Astrocyte (in vitro differentiated cells and primary cell): Measurements from ENCODE around the gene PDIA5. TPM values are rescaled to one million over a fixed set of nuclear protein-coding genes. Genes with fewer than 3 reads are reported as not detected.

Source experiments
- DNase-seq: peaks from one replicate; pipeline ENCODE4 v3.0.0-alpha.2; 2010; ENCODE audit warnings: low read depth
- FAIRE-seq: peaks from 2 replicates; lab custom pipeline; 2011; peaks lifted over from hg19 to GRCh38; lab: Jason Lieb, UNC
- H2AFZ ChIP-seq: 2 replicates; pipeline ENCODE4 v1.6.0; 2012; ENCODE audit warnings: low read depth, low read length, inconsistent platforms
- H3K27ac ChIP-seq: 2 replicates; pipeline ENCODE4 v1.5.1; 2011; ENCODE audit warnings: low read depth, low read length, inconsistent platforms
- H3K27me3 ChIP-seq: 2 replicates; pipeline ENCODE4 v1.6.0; 2011; ENCODE audit warnings: low read length, inconsistent platforms; ENCODE audit not compliant: insufficient read depth
- H3K36me3 ChIP-seq: 2 replicates; pipeline ENCODE4 v1.5.1; 2011; ENCODE audit warnings: low read length, inconsistent platforms; ENCODE audit not compliant: insufficient read depth
- H3K4me1 ChIP-seq: 2 replicates; pipeline ENCODE4 v1.5.1; 2011; ENCODE audit warnings: low read length, inconsistent platforms; ENCODE audit not compliant: insufficient read depth
- H3K4me2 ChIP-seq: 2 replicates; pipeline ENCODE4 v1.6.0; 2012; ENCODE audit warnings: low read length, inconsistent platforms
- H3K4me3 ChIP-seq: 2 replicates; pipeline ENCODE4 v1.5.1; 2011; ENCODE audit warnings: low read depth, mild to moderate bottlenecking, low read length, inconsistent platforms; ENCODE audit not compliant: insufficient read depth
- H3K79me2 ChIP-seq: 2 replicates; pipeline ENCODE4 v1.6.0; 2012; ENCODE audit warnings: mild to moderate bottlenecking, low read length, inconsistent platforms; ENCODE audit not compliant: insufficient read depth
- H3K9ac ChIP-seq: 2 replicates; pipeline ENCODE4 v1.6.0; 2012; ENCODE audit warnings: mild to moderate bottlenecking, low read length, inconsistent platforms
- H3K9me3 ChIP-seq: 2 replicates; pipeline ENCODE4 v1.5.1; 2012; ENCODE audit warnings: low read depth, mild to moderate bottlenecking, low read length, inconsistent platforms; ENCODE audit not compliant: insufficient read depth
- H4K20me1 ChIP-seq: 2 replicates; pipeline ENCODE4 v1.6.0; 2012; ENCODE audit warnings: low read length, inconsistent platforms; ENCODE audit not compliant: insufficient read depth
- H3K27ac Mint-ChIP-seq: one replicate; pipeline ENCODE4 v1.8.0; 2021; ENCODE audit warnings: mild to moderate bottlenecking, mixed read lengths; ENCODE audit not compliant: unreplicated experiment
- H3K27me3 Mint-ChIP-seq: one replicate; pipeline ENCODE4 v1.8.0; 2021; ENCODE audit warnings: low read depth, mixed read lengths; ENCODE audit not compliant: unreplicated experiment
- H3K36me3 Mint-ChIP-seq: one replicate; pipeline ENCODE4 v1.8.0; 2021; ENCODE audit warnings: low read depth, mixed read lengths; ENCODE audit not compliant: unreplicated experiment
- H3K4me1 Mint-ChIP-seq: one replicate; pipeline ENCODE4 v1.8.0; 2021; ENCODE audit warnings: low read depth, mixed read lengths; ENCODE audit not compliant: unreplicated experiment
- H3K4me3 Mint-ChIP-seq: one replicate; pipeline ENCODE4 v1.8.0; 2021; ENCODE audit warnings: mild to moderate bottlenecking, moderate library complexity, mixed read lengths; ENCODE audit not compliant: unreplicated experiment
- H3K9me3 Mint-ChIP-seq: one replicate; pipeline ENCODE4 v1.8.0; 2021; ENCODE audit warnings: mild to moderate bottlenecking, mixed read lengths; ENCODE audit not compliant: unreplicated experiment
- CTCF ChIP-seq: IDR thresholded peaks from 2 replicates; pipeline ENCODE4 v1.5.1; 2011; ENCODE audit warnings: low read depth, mild to moderate bottlenecking, inconsistent platforms, low read length, moderate library complexity; ENCODE audit not compliant: insufficient read depth
- EZH2 ChIP-seq: IDR thresholded peaks from 2 replicates; pipeline ENCODE4 v1.6.1; 2012; ENCODE audit warnings: mild to moderate bottlenecking, low read length, inconsistent platforms; ENCODE audit not compliant: insufficient read depth
- total RNA-seq: library from RNA; stranded (reverse); gene quantifications from 2 replicates; pipeline ENCODE4 v1.2.1, GENCODE V29; 2021

PDIA5 gene
- total RNA-seq, 1 donor from 2014 or later: 77.5 TPM

GRCh38 chr3:123082370-123083065, 15.7 kb downstream of the PDIA5 start:
- peak overlapping the region; percentile 21 for H3K4me3 Mint-ChIP-seq
- no peak overlapping the region for H2AFZ ChIP-seq
- no peak overlapping the region for H3K4me2 ChIP-seq
- no peak overlapping the region for H3K9ac ChIP-seq
- H3K4me1 ChIP-seq: peaks cover 45% of the 10 kb centered on the region
- H3K9me3 ChIP-seq: no peaks in the 10 kb centered on the region
- H3K4me1 Mint-ChIP-seq: peaks cover 86% of the 10 kb centered on the region
- DNase-seq (no peak), FAIRE-seq (no peak)
- H3K27me3 Mint-ChIP-seq: no peaks in the 10 kb centered on the region
- H3K9me3 Mint-ChIP-seq: no peaks in the 10 kb centered on the region
- peaks cover 2% of the 10 kb centered on the region for H3K36me3 Mint-ChIP-seq
- H3K4me3 ChIP-seq: no peak overlapping the region
- peak overlapping the region; percentile 30 for H3K27ac Mint-ChIP-seq
- no peak overlapping the region for H3K27ac ChIP-seq
- TF ChIP-seq EZH2 (no peak), CTCF (no peak)
- H3K79me2 ChIP-seq: peaks cover 86% of the 10 kb centered on the region
- no peaks in the 10 kb centered on the region for H3K36me3 ChIP-seq
- H3K27me3 ChIP-seq: peaks cover 16% of the 10 kb centered on the region
- H4K20me1 ChIP-seq: peaks cover 96% of the 10 kb centered on the region

- H3K27me3 ChIP-seq: peaks cover 14% of the 10 kb centered on the region
- peaks cover 89% of the 10 kb centered on the region for H3K79me2 ChIP-seq
- no peaks in the 10 kb centered on the region for H3K36me3 ChIP-seq
- no peak overlapping the region for H3K9ac ChIP-seq
- FAIRE-seq (no peak), DNase-seq (peak; percentile 61)
- Mint-ChIP-seq H3K9me3 (no peaks in the 10 kb centered on the region), H3K27ac (peak overlapping the region; percentile 15), H3K36me3 (peaks cover 2% of the 10 kb centered on the region), H3K4me1 (peaks cover 90% of the 10 kb centered on the region), H3K27me3 (no peaks in the 10 kb centered on the region), H3K4me3 (peak overlapping the region; percentile 25)
- peak overlapping the region; percentile 42 for H3K4me2 ChIP-seq
- H3K4me3 ChIP-seq: no peak overlapping the region
- no peak for TF ChIP-seq CTCF
- H3K4me1 ChIP-seq: peaks cover 45% of the 10 kb centered on the region
- H3K27ac ChIP-seq: no peak overlapping the region
- no peaks in the 10 kb centered on the region for H3K9me3 ChIP-seq
- peaks cover 97% of the 10 kb centered on the region for H4K20me1 ChIP-seq
- H2AFZ ChIP-seq: no peak overlapping the region
Measured at GRCh38 chr3:123083383-123084124, 16.7 kb downstream of the PDIA5 start.

GRCh38 chr3:123084192-123084591, 17.4 kb downstream of the PDIA5 start:
- Histone ChIP-seq H3K9me3 (no peaks in the 10 kb centered on the region), H2AFZ (no peak overlapping the region), H3K9ac (no peak overlapping the region), H3K4me2 (peak overlapping the region; percentile 42), H4K20me1 (peaks cover 99% of the 10 kb centered on the region), H3K4me3 (no peak overlapping the region), H3K27ac (no peak overlapping the region), H3K79me2 (peaks cover 93% of the 10 kb centered on the region), H3K4me1 (peaks cover 45% of the 10 kb centered on the region), H3K36me3 (no peaks in the 10 kb centered on the region), H3K27me3 (peaks cover 14% of the 10 kb centered on the region)
- FAIRE-seq (no peak), DNase-seq (no peak)
- peaks cover 88% of the 10 kb centered on the region for H3K4me1 Mint-ChIP-seq
- peaks cover 6% of the 10 kb centered on the region for H3K36me3 Mint-ChIP-seq
- H3K27ac Mint-ChIP-seq: peak overlapping the region; percentile 15
- H3K9me3 Mint-ChIP-seq: no peaks in the 10 kb centered on the region
- H3K4me3 Mint-ChIP-seq: peak overlapping the region; percentile 25
- no peak for TF ChIP-seq EZH2
- no peak for TF ChIP-seq CTCF
- H3K27me3 Mint-ChIP-seq: no peaks in the 10 kb centered on the region
